ENCODE measurements around the gene RUBCNL. TPM values are rescaled to one million over a fixed set of nuclear protein-coding genes. Genes with fewer than 3 reads are reported as not detected.
A peak's percentile ranks its signal among the peaks of the same experiment; 100 is the strongest.

The RUBCNL gene
- total RNA-seq, 1 experiment from 2014 or later: not detected

DNA sequence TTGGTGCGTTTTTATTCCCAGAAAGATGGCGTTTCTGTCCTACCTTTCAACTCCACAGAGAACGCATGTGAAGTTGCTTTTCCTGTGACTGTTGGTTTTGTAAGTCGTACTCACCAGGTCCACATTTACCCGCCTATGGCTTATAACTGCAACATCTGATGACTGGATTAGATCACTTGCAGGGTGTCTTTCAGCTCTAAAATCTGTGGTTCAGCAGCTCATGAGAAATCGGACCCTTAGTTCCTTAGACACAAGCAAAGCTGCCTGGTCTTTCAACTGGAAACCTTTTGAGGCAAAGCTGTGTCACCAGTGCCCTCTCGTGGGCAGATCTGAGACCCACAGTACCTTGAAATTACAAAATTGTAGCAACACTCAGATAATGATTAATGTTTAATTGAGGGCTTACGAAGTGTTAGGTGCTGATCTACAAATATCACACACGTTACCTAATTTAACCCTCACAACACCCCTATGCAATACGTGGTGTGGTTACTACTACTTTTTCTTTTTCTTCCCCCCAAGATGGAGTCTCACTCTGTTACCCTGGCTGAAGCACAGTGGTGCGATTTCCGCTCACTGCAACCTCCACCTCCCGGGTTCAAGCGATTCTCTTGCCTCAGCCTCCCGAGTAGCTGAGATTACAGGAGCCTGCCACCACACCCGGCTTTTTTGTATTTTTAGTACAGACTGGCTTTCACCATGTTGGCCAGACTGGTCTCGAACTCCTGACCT is 65.4 kb downstream of the RUBCNL start:
- Mint-ChIP-seq H3K27ac (ENCODE audit: unreplicated experiment) (no peak overlapping the region), H3K9me3 (ENCODE audit: low read depth, unreplicated experiment) (no peaks in the 10 kb centered on the region), H3K27me3 (ENCODE audit: unreplicated experiment) (peaks cover 8% of the 10 kb centered on the region), H3K4me1 (ENCODE audit: low read depth, unreplicated experiment) (peaks cover 16% of the 10 kb centered on the region), H3K4me3 (ENCODE audit: low read depth, unreplicated experiment) (no peak overlapping the region), H3K36me3 (ENCODE audit: insufficient read depth, unreplicated experiment) (no peaks in the 10 kb centered on the region)
- peak; percentile 49 for DNase-seq
- CTCF ChIA-PET: interaction anchor here (0.9 to 1.6 kb wide), 4 partner anchors 10 to 697 kb away, joined by 3 to 7 read pairs (median 4); no protein-coding TSS in a partner anchor
- no TSS peak for BruUV-seq (replicated peaks)
- intact Hi-C loops (cut with micrococcal nuclease; ENCODE audit: unreplicated experiment): loop anchor here (1.0 kb wide), 1 partner anchor 514 kb away; no protein-coding TSS in a partner anchor
- TF ChIP-seq, protein P1, sequence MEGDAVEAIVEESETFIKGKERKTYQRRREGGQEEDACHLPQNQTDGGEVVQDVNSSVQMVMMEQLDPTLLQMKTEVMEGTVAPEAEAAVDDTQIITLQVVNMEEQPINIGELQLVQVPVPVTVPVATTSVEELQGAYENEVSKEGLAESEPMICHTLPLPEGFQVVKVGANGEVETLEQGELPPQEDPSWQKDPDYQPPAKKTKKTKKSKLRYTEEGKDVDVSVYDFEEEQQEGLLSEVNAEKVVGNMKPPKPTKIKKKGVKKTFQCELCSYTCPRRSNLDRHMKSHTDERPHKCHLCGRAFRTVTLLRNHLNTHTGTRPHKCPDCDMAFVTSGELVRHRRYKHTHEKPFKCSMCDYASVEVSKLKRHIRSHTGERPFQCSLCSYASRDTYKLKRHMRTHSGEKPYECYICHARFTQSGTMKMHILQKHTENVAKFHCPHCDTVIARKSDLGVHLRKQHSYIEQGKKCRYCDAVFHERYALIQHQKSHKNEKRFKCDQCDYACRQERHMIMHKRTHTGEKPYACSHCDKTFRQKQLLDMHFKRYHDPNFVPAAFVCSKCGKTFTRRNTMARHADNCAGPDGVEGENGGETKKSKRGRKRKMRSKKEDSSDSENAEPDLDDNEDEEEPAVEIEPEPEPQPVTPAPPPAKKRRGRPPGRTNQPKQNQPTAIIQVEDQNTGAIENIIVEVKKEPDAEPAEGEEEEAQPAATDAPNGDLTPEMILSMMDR (IDR thresholded peaks at IDR 0.05; ENCODE audit: unreplicated experiment): peak; percentile 50

GRCh38 chr13:46320821-46321220 is 66.2 kb downstream of the RUBCNL start:
- DNase-seq: no peak
- BruUV-seq (replicated peaks): no TSS peak
- Mint-ChIP-seq H3K36me3 (ENCODE audit: insufficient read depth, unreplicated experiment) (no peaks in the 10 kb centered on the region), H3K9me3 (ENCODE audit: low read depth, unreplicated experiment) (no peaks in the 10 kb centered on the region), H3K27me3 (ENCODE audit: unreplicated experiment) (peaks cover 8% of the 10 kb centered on the region), H3K27ac (ENCODE audit: unreplicated experiment) (no peak overlapping the region), H3K4me1 (ENCODE audit: low read depth, unreplicated experiment) (peaks cover 16% of the 10 kb centered on the region), H3K4me3 (ENCODE audit: low read depth, unreplicated experiment) (no peak overlapping the region)
- intact Hi-C loops (cut with micrococcal nuclease; ENCODE audit: unreplicated experiment): loop anchor here (1.0 kb wide), 1 partner anchor 514 kb away; no protein-coding TSS in a partner anchor
- TF ChIP-seq, protein P1 (IDR thresholded peaks at IDR 0.05; ENCODE audit: unreplicated experiment): no peak
- CTCF ChIA-PET: interaction anchor here (0.5 to 1.6 kb wide), 6 partner anchors 10 to 879 kb away, joined by 3 to 7 read pairs (median 3); no protein-coding TSS in a partner anchor

GRCh38 chr13:46320406-46320805 is 66.6 kb downstream of the RUBCNL start:
- BruUV-seq (replicated peaks): no TSS peak
- H3K9me3 Mint-ChIP-seq (ENCODE audit: low read depth, unreplicated experiment): no peaks in the 10 kb centered on the region
- H3K36me3 Mint-ChIP-seq (ENCODE audit: insufficient read depth, unreplicated experiment): no peaks in the 10 kb centered on the region
- peaks cover 8% of the 10 kb centered on the region for H3K27me3 Mint-ChIP-seq (ENCODE audit: unreplicated experiment)
- intact Hi-C loops (cut with micrococcal nuclease; ENCODE audit: unreplicated experiment): no loop called here
- no peak overlapping the region for H3K4me3 Mint-ChIP-seq (ENCODE audit: low read depth, unreplicated experiment)
- peaks cover 16% of the 10 kb centered on the region for H3K4me1 Mint-ChIP-seq (ENCODE audit: low read depth, unreplicated experiment)
- no peak for DNase-seq
- H3K27ac Mint-ChIP-seq (ENCODE audit: unreplicated experiment): no peak overlapping the region
- CTCF ChIA-PET: interaction anchor here (0.5 to 1.6 kb wide), 3 partner anchors 160 to 879 kb away, joined by 3 to 7 read pairs (median 3); no protein-coding TSS in a partner anchor
- TF ChIP-seq, protein P1 (IDR thresholded peaks at IDR 0.05; ENCODE audit: unreplicated experiment): no peak

GRCh38 chr13:46318986-46319385 is 68.1 kb downstream of the RUBCNL start:
- H3K36me3 Mint-ChIP-seq (ENCODE audit: insufficient read depth, unreplicated experiment): no peaks in the 10 kb centered on the region
- CTCF ChIA-PET: no interaction called here
- H3K4me1 Mint-ChIP-seq (ENCODE audit: low read depth, unreplicated experiment): peaks cover 9% of the 10 kb centered on the region
- peaks cover 7% of the 10 kb centered on the region for H3K27me3 Mint-ChIP-seq (ENCODE audit: unreplicated experiment)
- intact Hi-C loops (cut with micrococcal nuclease; ENCODE audit: unreplicated experiment): no loop called here
- TF ChIP-seq, protein P1 (IDR thresholded peaks at IDR 0.05; ENCODE audit: unreplicated experiment): no peak
- H3K27ac Mint-ChIP-seq (ENCODE audit: unreplicated experiment): no peak overlapping the region
- H3K9me3 Mint-ChIP-seq (ENCODE audit: low read depth, unreplicated experiment): no peaks in the 10 kb centered on the region
- BruUV-seq (replicated peaks): no TSS peak
- no peak overlapping the region for H3K4me3 Mint-ChIP-seq (ENCODE audit: low read depth, unreplicated experiment)
- no peak for DNase-seq
